ENCODE data around the gene DISP3. TPM values are rescaled to one million over a fixed set of nuclear protein-coding genes. Genes with fewer than 3 reads are reported as not detected.

The DISP3 gene
- total and polyA plus RNA-seq, 4 donors, result 0.04 to 0.18 (median 0.07) TPM; not detected in 1

DNA sequence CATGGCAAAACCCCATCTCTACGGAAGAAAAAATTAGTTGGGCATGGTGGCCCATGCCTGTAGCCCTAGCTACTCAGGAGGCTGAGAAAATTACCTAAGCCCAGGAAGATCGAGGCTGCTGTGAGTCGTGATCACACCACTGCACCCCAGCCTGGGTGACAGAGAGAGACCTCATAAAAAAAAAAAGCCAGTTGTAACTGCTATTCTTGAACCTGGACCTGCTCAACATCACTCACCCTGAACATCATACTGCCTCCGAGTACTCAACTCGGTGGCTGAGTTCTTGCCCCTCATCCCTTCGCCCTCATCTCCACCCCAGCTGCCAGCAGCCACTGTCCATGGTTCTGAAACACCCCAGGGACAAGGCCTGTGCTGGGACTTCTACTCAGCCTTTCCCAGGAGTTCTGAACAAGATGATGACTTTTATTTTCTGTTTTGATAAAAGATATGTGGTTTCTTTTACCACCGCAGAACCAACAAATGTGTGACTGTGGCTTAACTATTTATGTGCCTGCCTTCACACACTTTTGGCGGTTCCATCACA lies 5.4 kb upstream of the DISP3 start:
- ATAC-seq (ENCODE audit: insufficient read depth, low FRiP score) (no peak), DNase-seq (peak; percentile 59 to 62 (median 61))
- Histone ChIP-seq H3K36me3 (ENCODE audit: control insufficient read depth in 4 of 4, insufficient read depth in 4 of 4, low read length in 4 of 4) (no peaks in the 10 kb centered on the region), H3K9ac (ENCODE audit: insufficient read depth in 1 of 2, low read length in 2 of 2) (no peak overlapping the region), H3K4me1 (ENCODE audit: control insufficient read depth in 5 of 5, insufficient read depth in 5 of 5, low read length in 5 of 5) (peaks cover 0 to 2% (median 0%) of the 10 kb centered on the region in 5 donors), H3K27me3 (ENCODE audit: control insufficient read depth in 3 of 3, insufficient read depth in 3 of 3, low read length in 2 of 3) (peaks cover 2 to 6% (median 3%) of the 10 kb centered on the region in 3 donors), H3K4me3 (no peak overlapping the region), H3K27ac (ENCODE audit: low read depth in 1 of 2, low read length in 1 of 2) (no peak overlapping the region), H3K9me3 (ENCODE audit: control insufficient read depth in 4 of 4, insufficient read depth in 3 of 4, low read length in 3 of 4) (peaks cover 0 to 3% (median 0%) of the 10 kb centered on the region in 4 donors)
- TF ChIP-seq, protein P1, sequence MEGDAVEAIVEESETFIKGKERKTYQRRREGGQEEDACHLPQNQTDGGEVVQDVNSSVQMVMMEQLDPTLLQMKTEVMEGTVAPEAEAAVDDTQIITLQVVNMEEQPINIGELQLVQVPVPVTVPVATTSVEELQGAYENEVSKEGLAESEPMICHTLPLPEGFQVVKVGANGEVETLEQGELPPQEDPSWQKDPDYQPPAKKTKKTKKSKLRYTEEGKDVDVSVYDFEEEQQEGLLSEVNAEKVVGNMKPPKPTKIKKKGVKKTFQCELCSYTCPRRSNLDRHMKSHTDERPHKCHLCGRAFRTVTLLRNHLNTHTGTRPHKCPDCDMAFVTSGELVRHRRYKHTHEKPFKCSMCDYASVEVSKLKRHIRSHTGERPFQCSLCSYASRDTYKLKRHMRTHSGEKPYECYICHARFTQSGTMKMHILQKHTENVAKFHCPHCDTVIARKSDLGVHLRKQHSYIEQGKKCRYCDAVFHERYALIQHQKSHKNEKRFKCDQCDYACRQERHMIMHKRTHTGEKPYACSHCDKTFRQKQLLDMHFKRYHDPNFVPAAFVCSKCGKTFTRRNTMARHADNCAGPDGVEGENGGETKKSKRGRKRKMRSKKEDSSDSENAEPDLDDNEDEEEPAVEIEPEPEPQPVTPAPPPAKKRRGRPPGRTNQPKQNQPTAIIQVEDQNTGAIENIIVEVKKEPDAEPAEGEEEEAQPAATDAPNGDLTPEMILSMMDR (IDR thresholded peaks at IDR 0.05; ENCODE audit: control extremely low read depth, extremely low read depth), result no peak
- 46 to 51% methylated on average over 8 of the region's 8 CpGs for WGBS, 2 donors

DNA sequence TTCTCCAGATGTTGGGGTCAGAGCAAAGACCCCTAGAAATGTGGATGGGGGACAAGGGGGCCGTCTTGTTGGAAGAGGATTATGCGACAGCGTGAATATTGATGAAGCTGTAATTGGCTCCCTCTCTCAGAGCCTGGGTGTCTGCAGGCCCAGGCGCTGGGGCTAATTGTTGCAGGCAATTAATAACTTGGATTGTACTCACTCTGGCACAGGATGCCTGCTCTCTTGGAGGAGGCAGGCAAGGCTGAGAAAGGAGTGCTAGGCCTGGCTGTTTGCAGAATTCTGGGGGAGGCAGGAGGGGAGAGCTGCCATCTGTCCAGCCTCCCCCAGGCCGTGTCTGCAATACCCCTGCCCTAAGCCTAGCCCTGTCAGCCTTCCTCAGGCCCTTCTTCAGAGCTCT lies 4.1 kb upstream of the DISP3 start:
- peaks cover 0 to 12% (median 0%) of the 10 kb centered on the region in 5 donors for H3K4me1 ChIP-seq (ENCODE audit: control insufficient read depth in 5 of 5, insufficient read depth in 5 of 5, low read length in 5 of 5)
- peaks cover 2 to 6% (median 5%) of the 10 kb centered on the region in 3 donors for H3K27me3 ChIP-seq (ENCODE audit: control insufficient read depth in 3 of 3, insufficient read depth in 3 of 3, low read length in 2 of 3)
- H3K4me3 ChIP-seq, result no peak overlapping the region
- no peak for DNase-seq
- no peaks in the 10 kb centered on the region for H3K36me3 ChIP-seq (ENCODE audit: control insufficient read depth in 4 of 4, insufficient read depth in 4 of 4, low read length in 4 of 4)
- ATAC-seq (ENCODE audit: insufficient read depth, low FRiP score), result no peak
- no peak overlapping the region for H3K9ac ChIP-seq (ENCODE audit: insufficient read depth in 1 of 2, low read length in 2 of 2)
- peaks cover 0 to 7% (median 0%) of the 10 kb centered on the region in 4 donors for H3K9me3 ChIP-seq (ENCODE audit: control insufficient read depth in 4 of 4, insufficient read depth in 3 of 4, low read length in 3 of 4)
- no peak overlapping the region for H3K27ac ChIP-seq (ENCODE audit: low read depth in 1 of 2, low read length in 1 of 2)
- TF ChIP-seq, protein P1 (IDR thresholded peaks at IDR 0.05; ENCODE audit: control extremely low read depth, extremely low read depth), result no peak
- WGBS, 2 donors, result 72 to 76% methylated on average over 5 of the region's 5 CpGs

DNA sequence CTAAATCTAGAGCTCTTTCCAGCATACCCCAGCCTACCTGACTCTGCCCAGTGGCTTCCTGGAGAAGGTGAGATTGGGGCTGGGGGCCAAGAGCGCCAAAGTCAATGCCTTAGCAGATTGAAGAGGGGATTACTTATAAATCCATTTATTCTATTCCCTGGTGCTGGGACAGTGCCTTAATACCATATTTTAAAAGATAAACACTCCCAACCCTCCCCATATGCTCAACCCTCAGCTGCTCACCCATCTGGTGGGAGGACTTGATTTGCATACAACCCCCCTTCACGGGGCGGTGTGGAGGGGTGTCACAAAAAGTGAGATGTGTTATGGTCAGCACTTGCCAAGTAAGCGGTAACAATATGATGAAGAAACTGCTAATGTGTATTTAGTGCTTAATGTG lies 3.2 kb upstream of the DISP3 start:
- Histone ChIP-seq H3K4me1 (ENCODE audit: control insufficient read depth in 5 of 5, insufficient read depth in 5 of 5, low read length in 5 of 5) (peaks cover 0 to 16% (median 3%) of the 10 kb centered on the region in 5 donors), H3K36me3 (ENCODE audit: control insufficient read depth in 4 of 4, insufficient read depth in 4 of 4, low read length in 4 of 4) (no peaks in the 10 kb centered on the region), H3K4me3 (no peak overlapping the region), H3K27me3 (ENCODE audit: control insufficient read depth in 3 of 3, insufficient read depth in 3 of 3, low read length in 2 of 3) (peaks cover 5 to 8% (median 6%) of the 10 kb centered on the region in 3 donors), H3K9ac (ENCODE audit: insufficient read depth in 1 of 2, low read length in 2 of 2) (no peak overlapping the region), H3K9me3 (ENCODE audit: control insufficient read depth in 4 of 4, insufficient read depth in 3 of 4, low read length in 3 of 4) (peaks cover 0 to 12% (median 0%) of the 10 kb centered on the region in 4 donors), H3K27ac (ENCODE audit: low read depth in 1 of 2, low read length in 1 of 2) (no peak overlapping the region)
- 77 to 78% methylated on average over 4 of the region's 4 CpGs for WGBS, 2 donors
- TF ChIP-seq, protein P1 (IDR thresholded peaks at IDR 0.05; ENCODE audit: control extremely low read depth, extremely low read depth), result no peak
- DNase-seq (no peak), ATAC-seq (ENCODE audit: insufficient read depth, low FRiP score) (no peak)

All from lung (tissue), 12 donors.